Left ventricle myocardium inferior (tissue), 1 donor: ENCODE measurements around the gene TMPRSS4. TPM values are rescaled to one million over a fixed set of nuclear protein-coding genes. Genes with fewer than 3 reads are reported as not detected.

ENCODE experiments used
- DNase-seq: peaks from one replicate; pipeline ENCODE4 v3.0.0-alpha.2; 2020
- H3K27ac ChIP-seq: fragments of 200-600 bp; replicated peaks from 2 replicates; pipeline ENCODE4 v1.8.0; 2021
- H3K27me3 ChIP-seq: fragments of 200-600 bp; 2 replicates; pipeline ENCODE4 v1.8.0; 2021; ENCODE audit warnings: low read depth
- H3K36me3 ChIP-seq: fragments of 200-600 bp; 2 replicates; pipeline ENCODE4 v1.8.0; 2021
- H3K4me1 ChIP-seq: fragments of 200-600 bp; 2 replicates; pipeline ENCODE4 v1.8.0; 2021
- H3K4me3 ChIP-seq: fragments of 200-600 bp; 2 replicates; pipeline ENCODE4 v1.8.0; 2021; ENCODE audit warnings: mild to moderate bottlenecking, moderate library complexity
- H3K9me3 ChIP-seq: fragments of 200-600 bp; replicated peaks from 2 replicates; pipeline ENCODE4 v1.8.0; 2021
- intact Hi-C: fragments of 100-400 bp; cut with micrococcal nuclease; formaldehyde crosslinking; loops from one replicate; pipeline ENCODE4 v1.11.0; 2022
- total RNA-seq: library from RNA; stranded (reverse); fragmentation: NEBNext Ultra II Directional; extraction: Animal tissue kit (Norgen Biotek cat#: 25700); gene quantifications from one replicate; pipeline ENCODE4 v1.2.1, GENCODE V29; 2021
- TF ChIP-seq, protein P1 (sequence below): fragments of 200-600 bp; IDR thresholded peaks from 2 replicates; pipeline ENCODE4 v1.8.0; 2021; ENCODE audit warnings: antibody characterized with exemption, mild to moderate bottlenecking, borderline replicate concordance
- donor health status: DM: no; HTN: yes; CAD: no; lungs with severe emphysema.

Gene TMPRSS4
- total RNA-seq, 1 donor from 2014 or later = 0.30 TPM

DNA sequence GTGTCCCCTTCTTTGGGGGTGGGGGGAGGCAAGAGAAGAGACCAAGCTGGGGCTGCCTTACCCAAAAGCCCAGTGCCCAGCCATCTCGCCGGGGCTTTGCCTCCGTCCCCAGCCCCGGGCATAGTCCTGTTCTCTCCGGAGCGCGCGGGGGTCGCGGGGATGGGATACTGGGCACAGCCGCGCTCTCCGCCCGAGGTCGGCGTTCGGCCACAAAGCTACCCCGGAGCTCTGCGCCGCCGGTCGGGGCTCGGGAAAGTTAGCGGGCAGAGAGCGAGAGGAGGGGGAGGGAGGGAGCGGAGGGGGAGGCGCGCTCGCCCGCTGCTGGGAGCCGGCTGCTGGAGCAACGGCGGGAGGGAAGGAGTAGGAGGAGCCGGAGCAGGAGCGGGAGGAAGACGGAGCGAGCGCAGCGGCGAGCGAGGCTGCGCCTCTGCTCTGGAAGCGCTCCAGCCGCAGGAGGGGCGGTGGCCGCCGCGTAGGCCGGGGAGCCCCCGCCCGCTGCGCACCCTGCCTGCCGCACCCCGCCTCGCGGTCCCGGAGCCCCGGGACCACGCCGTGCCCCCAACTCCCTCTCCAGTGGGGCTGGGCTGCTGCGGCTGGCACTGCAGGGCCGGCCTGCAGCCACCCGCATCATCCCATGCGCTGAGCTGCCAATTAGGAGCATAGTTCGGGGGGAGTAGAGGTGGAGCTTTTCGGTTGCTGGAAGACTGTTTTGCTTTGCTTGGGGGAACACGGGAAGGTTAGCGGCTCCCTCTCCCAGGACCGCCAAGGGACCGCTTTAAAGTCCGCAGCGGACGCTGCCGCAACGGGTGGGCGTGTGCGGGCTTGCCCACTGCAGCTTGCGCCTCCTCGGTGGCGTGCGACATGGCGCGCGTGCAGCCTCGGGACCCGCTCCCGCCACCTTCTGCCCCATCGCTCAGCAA is 75.9 kb downstream of the TMPRSS4 start, which contains the start of gene SCN4B:
TSS of gene SCN4B (minus strand) at position 272 of the 920 bp plus-strand sequence. CDS start at position 122, 150 bp downstream.
- TF ChIP-seq, protein P1, sequence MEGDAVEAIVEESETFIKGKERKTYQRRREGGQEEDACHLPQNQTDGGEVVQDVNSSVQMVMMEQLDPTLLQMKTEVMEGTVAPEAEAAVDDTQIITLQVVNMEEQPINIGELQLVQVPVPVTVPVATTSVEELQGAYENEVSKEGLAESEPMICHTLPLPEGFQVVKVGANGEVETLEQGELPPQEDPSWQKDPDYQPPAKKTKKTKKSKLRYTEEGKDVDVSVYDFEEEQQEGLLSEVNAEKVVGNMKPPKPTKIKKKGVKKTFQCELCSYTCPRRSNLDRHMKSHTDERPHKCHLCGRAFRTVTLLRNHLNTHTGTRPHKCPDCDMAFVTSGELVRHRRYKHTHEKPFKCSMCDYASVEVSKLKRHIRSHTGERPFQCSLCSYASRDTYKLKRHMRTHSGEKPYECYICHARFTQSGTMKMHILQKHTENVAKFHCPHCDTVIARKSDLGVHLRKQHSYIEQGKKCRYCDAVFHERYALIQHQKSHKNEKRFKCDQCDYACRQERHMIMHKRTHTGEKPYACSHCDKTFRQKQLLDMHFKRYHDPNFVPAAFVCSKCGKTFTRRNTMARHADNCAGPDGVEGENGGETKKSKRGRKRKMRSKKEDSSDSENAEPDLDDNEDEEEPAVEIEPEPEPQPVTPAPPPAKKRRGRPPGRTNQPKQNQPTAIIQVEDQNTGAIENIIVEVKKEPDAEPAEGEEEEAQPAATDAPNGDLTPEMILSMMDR = no peak
- Histone ChIP-seq H3K4me1 (peaks cover 46% of the 10 kb centered on the region), H3K27ac (peak within 1 kb of the TSS; percentile 71), H3K36me3 (no peaks in the 10 kb centered on the region), H3K4me3 (peak within 1 kb of the TSS; percentile 75), H3K27me3 (peaks cover 64% of the 10 kb centered on the region), H3K9me3 (no peaks in the 10 kb centered on the region)
- DNase-seq = peak; percentile 76
- intact Hi-C loops = no loop called here

DNA sequence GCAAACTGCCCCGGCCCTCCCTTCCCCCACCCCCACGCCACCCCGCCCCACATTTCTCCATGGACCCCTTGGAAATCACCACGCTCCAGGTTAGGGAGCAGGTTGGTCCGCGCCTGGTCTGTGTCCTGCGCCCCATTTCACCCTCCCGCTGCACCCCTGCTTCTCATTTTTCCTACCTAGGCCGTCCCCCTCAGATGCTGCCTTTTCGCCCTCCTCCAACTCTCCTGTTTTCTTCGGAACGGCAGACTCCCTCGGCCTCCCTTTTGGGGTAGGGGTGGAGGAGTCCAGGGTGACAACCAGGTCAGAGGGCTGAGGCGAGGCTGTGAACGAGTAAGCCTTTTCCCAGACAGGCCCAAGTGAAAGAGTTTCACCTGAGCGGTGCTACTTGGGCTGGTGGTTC is 76.6 kb downstream of the TMPRSS4 start:
- no peak overlapping the region for H3K27ac ChIP-seq
- TF ChIP-seq, protein P1 = no peak
- no peaks in the 10 kb centered on the region for H3K9me3 ChIP-seq
- H3K27me3 ChIP-seq = peaks cover 64% of the 10 kb centered on the region
- no peak for DNase-seq
- H3K4me3 ChIP-seq = peak overlapping the region; percentile 75
- intact Hi-C loops = no loop called here
- no peaks in the 10 kb centered on the region for H3K36me3 ChIP-seq
- H3K4me1 ChIP-seq = peaks cover 46% of the 10 kb centered on the region

DNA sequence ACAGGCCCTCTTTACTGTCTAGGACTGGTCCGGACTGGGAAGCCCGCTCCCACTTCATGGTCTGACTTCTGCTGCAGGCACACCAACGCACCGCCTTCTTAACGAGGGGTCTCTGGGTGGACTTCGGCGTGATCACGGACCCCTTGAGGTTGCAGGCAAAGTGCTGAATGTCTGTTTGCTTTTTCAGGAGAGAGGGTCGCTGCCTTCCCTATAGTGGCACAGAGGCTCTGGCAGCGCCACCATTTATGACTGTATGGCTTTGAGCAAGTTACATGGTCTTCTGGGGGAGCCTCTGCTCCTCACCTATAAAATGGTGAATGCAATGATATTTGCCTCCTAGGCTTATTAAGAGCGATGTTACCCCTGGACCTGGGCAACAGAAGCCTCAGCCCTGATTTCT is 77.1 kb downstream of the TMPRSS4 start:
- no peak overlapping the region for H3K4me3 ChIP-seq
- TF ChIP-seq, protein P1 = no peak
- no peak for DNase-seq
- intact Hi-C loops = no loop called here
- H3K9me3 ChIP-seq = no peaks in the 10 kb centered on the region
- no peak overlapping the region for H3K27ac ChIP-seq
- H3K36me3 ChIP-seq = no peaks in the 10 kb centered on the region
- peaks cover 64% of the 10 kb centered on the region for H3K27me3 ChIP-seq
- peaks cover 42% of the 10 kb centered on the region for H3K4me1 ChIP-seq

DNA sequence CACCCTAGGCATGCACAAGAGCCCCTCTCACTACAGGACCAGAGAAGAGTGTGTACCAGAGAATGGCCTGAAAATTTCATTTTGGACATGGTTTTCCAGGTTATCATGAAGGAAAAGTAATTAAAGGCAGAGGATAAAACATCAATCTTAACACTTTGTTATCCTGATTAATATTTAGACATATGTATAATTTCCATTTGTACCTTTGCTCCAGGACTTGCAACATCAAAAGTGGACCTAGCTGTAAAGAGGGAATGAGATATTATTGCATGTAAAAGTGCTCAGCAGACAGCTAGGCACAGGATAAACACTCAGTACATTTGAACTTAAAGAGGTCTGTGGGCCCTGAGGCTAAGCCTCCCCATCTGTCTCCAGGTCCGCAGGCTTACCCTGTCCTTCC is 77.8 kb downstream of the TMPRSS4 start:
- H3K9me3 ChIP-seq = no peaks in the 10 kb centered on the region
- intact Hi-C loops = no loop called here
- peaks cover 35% of the 10 kb centered on the region for H3K4me1 ChIP-seq
- H3K36me3 ChIP-seq = no peaks in the 10 kb centered on the region
- H3K27me3 ChIP-seq = peaks cover 64% of the 10 kb centered on the region
- TF ChIP-seq, protein P1 = no peak
- no peak overlapping the region for H3K27ac ChIP-seq
- DNase-seq = no peak
- no peak overlapping the region for H3K4me3 ChIP-seq

DNA sequence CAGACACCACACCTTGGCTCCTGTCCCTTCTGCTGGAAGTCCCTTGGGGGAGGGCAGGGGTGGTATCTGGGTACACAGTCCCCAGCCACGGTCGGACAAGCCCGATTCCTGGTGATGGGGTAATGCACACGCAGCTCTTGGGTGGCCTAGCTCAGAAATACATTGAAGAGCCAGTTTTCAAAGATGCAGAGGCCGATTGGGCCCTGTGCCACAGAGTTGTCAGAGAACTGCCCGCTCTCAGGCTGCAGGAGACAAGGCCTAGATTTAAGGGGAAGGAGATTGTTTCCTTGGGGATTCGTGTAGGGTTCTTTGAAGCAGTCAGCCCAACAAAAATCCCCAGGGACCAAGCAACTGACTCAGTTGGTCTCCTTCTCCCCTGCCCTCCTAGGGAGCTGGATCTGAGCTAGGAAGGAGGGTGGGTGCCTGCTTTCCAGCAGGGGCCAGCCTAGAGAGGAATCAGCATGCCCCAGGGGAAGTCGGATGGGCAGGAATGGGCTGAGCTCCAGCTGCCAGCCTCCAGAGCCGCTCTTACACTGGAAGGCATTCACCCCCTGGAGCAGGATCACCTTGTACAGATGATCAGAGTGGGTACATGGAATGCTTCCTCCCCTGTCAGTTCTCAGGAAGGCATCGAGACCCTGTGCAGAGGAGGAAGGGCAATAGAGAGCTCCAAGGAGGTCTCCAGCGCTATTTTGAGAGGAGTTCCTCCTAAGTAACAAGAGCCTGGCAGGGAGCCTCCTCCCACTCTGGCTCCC is 79.1 kb downstream of the TMPRSS4 start:
- no peak for DNase-seq
- H3K4me3 ChIP-seq = peak overlapping the region; percentile 39

More for the DNA sequence above, 79.1 kb downstream of the TMPRSS4 start:
- TF ChIP-seq, protein P1 = no peak
- H3K27me3 ChIP-seq = peaks cover 59% of the 10 kb centered on the region
- H3K9me3 ChIP-seq = no peaks in the 10 kb centered on the region
- H3K27ac ChIP-seq = no peak overlapping the region
- H3K36me3 ChIP-seq = no peaks in the 10 kb centered on the region
- H3K4me1 ChIP-seq = peaks cover 35% of the 10 kb centered on the region
- intact Hi-C loops = no loop called here
